HCT116 (cell line): ENCODE measurements around the gene KHDC3L. TPM values are rescaled to one million over a fixed set of nuclear protein-coding genes. Genes with fewer than 3 reads are reported as not detected.

ENCODE experiments used
- ATAC-seq: fragments of 200-7000 bp; cut with Tn5 transposase; 2 replicates; pipeline ENCODE4 v1.9.1; 2020; ENCODE audit warnings: mild to moderate bottlenecking, moderate library complexity
- BruUV-seq: library from RNA; stranded (reverse); fragments of 400-500 nt; replicated peaks from 2 replicates; lab custom pipeline; 2021; lab: Mats Ljungman, UMichigan
- CTCF ChIA-PET: fragments of 300-600 bp; sonication (Branson Sonifier 250); formaldehyde crosslinking; loops from one replicate; lab custom pipeline; 2021; ENCODE audit warnings: antibody characterized with exemption; lab: Charles Lee
- POLR2A ChIA-PET: fragments of 300-600, 350-600 bp; sonication (Branson Sonifier 250); formaldehyde crosslinking; loops from one replicate; lab custom pipeline; 2021; ENCODE audit warnings: antibody characterized with exemption; lab: Charles Lee
- RAD21 ChIA-PET, 2 experiments: fragments of 300-600 bp; sonication (Branson Sonifier 250); formaldehyde crosslinking; loops; one replicate each; lab custom pipeline; 2023; ENCODE audit warnings: low total read pairs in 2 of 2; ENCODE audit not compliant: uncharacterized antibody in 2 of 2, unreplicated experiment in 2 of 2, low non-redundant PET in 1 of 2; lab: Charles Lee
- DNase-seq: peaks from one replicate; pipeline ENCODE4 v3.0.0-alpha.2; 2010; ENCODE audit warnings: low read depth, low spot score
- H2AFZ ChIP-seq: fragments of 200-600 bp; shearing (Covaris generic), sonication (generic); 2 replicates; pipeline ENCODE4 v1.6.1; 2017; ENCODE audit warnings: low read depth, mixed run types, mixed read lengths, antibody characterized with exemption, low read length; ENCODE audit not compliant: poor library complexity, severe bottlenecking
- H3K27ac ChIP-seq: 2 replicates; pipeline ENCODE4 v1.5.1; 2012; ENCODE audit warnings: low read depth, low read length
- H3K27me3 ChIP-seq: fragments of 200-600 bp; sonication (generic); 2 replicates; pipeline ENCODE4 v1.6.1; 2016; ENCODE audit warnings: mixed run types, low read length, mixed read lengths; ENCODE audit not compliant: insufficient read depth
- H3K36me3 ChIP-seq, 2 experiments: fragments of 200-500 bp in 1 of 2; fragments of 200-600 bp in 1 of 2; sonication (Bioruptor generic) in 1 of 2; sonication (generic) in 1 of 2; 2 replicates each; pipeline versions ENCODE4 v1.5.1 to v1.6.1; 2014 to 2016; ENCODE audit warnings: low read length in 2 of 2, inconsistent platforms in 1 of 2, mixed read lengths in 1 of 2, mixed run types in 1 of 2; ENCODE audit not compliant: insufficient read depth in 2 of 2, control insufficient read depth in 1 of 2
- H3K4me1 ChIP-seq, 2 experiments: fragments of 200-600 bp in 1 of 2; sonication (generic) in 1 of 2; 2 replicates each; pipeline versions ENCODE4 v1.5.1 to v1.6.1; 2012 to 2017; ENCODE audit warnings: low read length in 2 of 2, inconsistent platforms in 1 of 2, mild to moderate bottlenecking in 1 of 2, mixed read lengths in 1 of 2, mixed run types in 1 of 2, moderate library complexity in 1 of 2; ENCODE audit not compliant: insufficient read depth in 2 of 2, control insufficient read depth in 1 of 2
- H3K4me2 ChIP-seq: fragments of 200-600 bp; sonication (generic); 2 replicates; pipeline ENCODE4 v1.6.1; 2017; ENCODE audit warnings: mixed run types, low read length, mixed read lengths
- H3K4me3 ChIP-seq, 2 experiments: fragments of 200-600 bp in 1 of 2; sonication (generic) in 1 of 2; replicated peaks in 1 of 2; 2 replicates each; pipeline ENCODE4 v1.5.1; 2011 to 2016; ENCODE audit warnings: low read length in 2 of 2, control low read depth in 1 of 2, low read depth in 1 of 2, mild to moderate bottlenecking in 1 of 2, mixed read lengths in 1 of 2, mixed run types in 1 of 2
- H3K79me2 ChIP-seq: fragments of 200-600 bp; sonication (generic); 2 replicates; pipeline ENCODE4 v1.6.1; 2017; ENCODE audit warnings: mild to moderate bottlenecking, mixed run types, low read length, moderate library complexity, mixed read lengths; ENCODE audit not compliant: insufficient read depth
- H3K9ac ChIP-seq: fragments of 200-600 bp; sonication (generic); 2 replicates; pipeline ENCODE4 v1.6.1; 2016; ENCODE audit warnings: low read length, mixed read lengths
- H3K9me2 ChIP-seq: fragments of 200-600 bp; sonication (generic), shearing (Covaris generic); 2 replicates; pipeline ENCODE4 v1.6.1; 2017; ENCODE audit warnings: mixed run types, mild to moderate bottlenecking, moderate library complexity; ENCODE audit not compliant: insufficient read depth
- H3K9me3 ChIP-seq, 2 experiments: fragments of 200-500 bp in 1 of 2; fragments of 200-600 bp in 1 of 2; sonication (Bioruptor generic) in 1 of 2; sonication (generic) in 1 of 2; 2 replicates each; pipeline ENCODE4 v1.6.1; 2014 to 2017; ENCODE audit warnings: low read length in 2 of 2, mixed read lengths in 2 of 2, inconsistent platforms in 1 of 2, low read depth in 1 of 2, mild to moderate bottlenecking in 1 of 2, mixed run types in 1 of 2, moderate library complexity in 1 of 2; ENCODE audit not compliant: control insufficient read depth in 1 of 2, insufficient read depth in 1 of 2
- H4K20me1 ChIP-seq: fragments of 200-600 bp; sonication (generic), shearing (Covaris generic); 2 replicates; pipeline ENCODE4 v1.6.1; 2017; ENCODE audit warnings: mixed run types, mild to moderate bottlenecking, moderate library complexity; ENCODE audit not compliant: insufficient read depth
- CBX3 ChIP-seq: IDR thresholded peaks from 2 replicates; pipeline ENCODE4 v1.6.1; 2012; ENCODE audit warnings: low read depth
- CTCF ChIP-seq, 3 experiments: fragments of 200-600 bp in 1 of 3; sonication (generic) in 1 of 3; IDR thresholded peaks in 2 of 3; conservative IDR thresholded peaks in 1 of 3; 2 replicates each; pipeline ENCODE4 v1.5.1; 2012 to 2017; ENCODE audit warnings: low read depth in 2 of 3, low read length in 2 of 3, antibody characterized with exemption in 1 of 3, borderline replicate concordance in 1 of 3, control low read depth in 1 of 3, mild to moderate bottlenecking in 1 of 3, mixed read lengths in 1 of 3, mixed run types in 1 of 3, moderate library complexity in 1 of 3; ENCODE audit not compliant: insufficient read depth in 1 of 3
- EGR1 ChIP-seq: IDR thresholded peaks from 2 replicates; pipeline ENCODE4 v1.6.1; 2012; ENCODE audit warnings: low read depth
- EZH2 ChIP-seq: fragments of 200-600 bp; sonication (generic); IDR thresholded peaks from 2 replicates; pipeline ENCODE4 v1.6.1; 2017; ENCODE audit warnings: antibody characterized with exemption, mixed run types
- FOSL1 ChIP-seq: IDR thresholded peaks from 2 replicates; pipeline ENCODE4 v1.6.1; 2012; ENCODE audit warnings: low read depth
- JUND ChIP-seq: IDR thresholded peaks from 2 replicates; pipeline ENCODE4 v1.6.1; 2012
- POLR2AphosphoS5 ChIP-seq: IDR thresholded peaks from 2 replicates; pipeline ENCODE4 v1.6.1; 2011; ENCODE audit warnings: mild to moderate bottlenecking, low read depth, low read length, moderate library complexity
- ZBTB33 ChIP-seq: IDR thresholded peaks from 2 replicates; pipeline ENCODE4 v1.6.1; 2011; ENCODE audit warnings: mild to moderate bottlenecking, low read length, moderate library complexity; ENCODE audit not compliant: insufficient replicate concordance; ENCODE audit errors: extremely low read depth
- ZNF274 ChIP-seq: fragments of 200-500 bp; sonication (Bioruptor generic); IDR thresholded peaks from 2 replicates; pipeline ENCODE4 v1.6.1; 2014; ENCODE audit warnings: mild to moderate bottlenecking, low read depth, low read length, inconsistent platforms
- intact Hi-C: fragments of 100-400 bp; cut with micrococcal nuclease; formaldehyde crosslinking; loops from 2 replicates; pipeline ENCODE4 v1.10.0; 2022
- total RNA-seq: library from RNA; stranded (reverse); gene quantifications from one replicate; pipeline ENCODE4 v1.2.1, GENCODE V29; 2021; ENCODE audit not compliant: unreplicated experiment
- TF ChIP-seq, protein P1 (sequence below): IDR thresholded peaks from 2 replicates; pipeline ENCODE4 v1.6.1; 2012; ENCODE audit warnings: low read depth
- TF ChIP-seq, protein P2 (sequence below): IDR thresholded peaks from 2 replicates; pipeline ENCODE4 v1.6.1; 2012

Gene KHDC3L
- total RNA-seq, 1 experiment from 2014 or later: not detected

DNA sequence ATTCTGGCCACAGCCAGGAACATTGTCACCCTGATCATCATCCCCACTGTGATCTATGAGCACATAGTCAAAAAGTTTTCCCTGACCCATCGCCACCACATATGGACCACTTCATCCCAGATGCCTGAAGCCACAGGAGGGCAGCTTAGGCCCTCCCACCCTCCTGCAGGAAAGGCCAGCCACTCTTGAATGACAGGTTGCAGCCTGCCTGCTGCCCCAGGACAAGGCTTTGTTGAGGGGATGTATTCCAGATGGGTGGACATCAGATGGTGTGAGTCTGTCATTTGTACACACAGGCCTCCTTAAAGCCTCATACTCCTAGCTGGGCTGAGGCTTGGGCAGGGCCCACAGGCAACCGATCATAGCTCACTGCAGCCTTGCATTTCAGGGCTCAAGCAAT, 39.1 kb upstream of the KHDC3L start (continued):
- no peak for TF ChIP-seq ZBTB33
- TF ChIP-seq, protein P1, sequence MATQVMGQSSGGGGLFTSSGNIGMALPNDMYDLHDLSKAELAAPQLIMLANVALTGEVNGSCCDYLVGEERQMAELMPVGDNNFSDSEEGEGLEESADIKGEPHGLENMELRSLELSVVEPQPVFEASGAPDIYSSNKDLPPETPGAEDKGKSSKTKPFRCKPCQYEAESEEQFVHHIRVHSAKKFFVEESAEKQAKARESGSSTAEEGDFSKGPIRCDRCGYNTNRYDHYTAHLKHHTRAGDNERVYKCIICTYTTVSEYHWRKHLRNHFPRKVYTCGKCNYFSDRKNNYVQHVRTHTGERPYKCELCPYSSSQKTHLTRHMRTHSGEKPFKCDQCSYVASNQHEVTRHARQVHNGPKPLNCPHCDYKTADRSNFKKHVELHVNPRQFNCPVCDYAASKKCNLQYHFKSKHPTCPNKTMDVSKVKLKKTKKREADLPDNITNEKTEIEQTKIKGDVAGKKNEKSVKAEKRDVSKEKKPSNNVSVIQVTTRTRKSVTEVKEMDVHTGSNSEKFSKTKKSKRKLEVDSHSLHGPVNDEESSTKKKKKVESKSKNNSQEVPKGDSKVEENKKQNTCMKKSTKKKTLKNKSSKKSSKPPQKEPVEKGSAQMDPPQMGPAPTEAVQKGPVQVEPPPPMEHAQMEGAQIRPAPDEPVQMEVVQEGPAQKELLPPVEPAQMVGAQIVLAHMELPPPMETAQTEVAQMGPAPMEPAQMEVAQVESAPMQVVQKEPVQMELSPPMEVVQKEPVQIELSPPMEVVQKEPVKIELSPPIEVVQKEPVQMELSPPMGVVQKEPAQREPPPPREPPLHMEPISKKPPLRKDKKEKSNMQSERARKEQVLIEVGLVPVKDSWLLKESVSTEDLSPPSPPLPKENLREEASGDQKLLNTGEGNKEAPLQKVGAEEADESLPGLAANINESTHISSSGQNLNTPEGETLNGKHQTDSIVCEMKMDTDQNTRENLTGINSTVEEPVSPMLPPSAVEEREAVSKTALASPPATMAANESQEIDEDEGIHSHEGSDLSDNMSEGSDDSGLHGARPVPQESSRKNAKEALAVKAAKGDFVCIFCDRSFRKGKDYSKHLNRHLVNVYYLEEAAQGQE: no peak
- no peak for TF ChIP-seq JUND
- TF ChIP-seq, protein P2, sequence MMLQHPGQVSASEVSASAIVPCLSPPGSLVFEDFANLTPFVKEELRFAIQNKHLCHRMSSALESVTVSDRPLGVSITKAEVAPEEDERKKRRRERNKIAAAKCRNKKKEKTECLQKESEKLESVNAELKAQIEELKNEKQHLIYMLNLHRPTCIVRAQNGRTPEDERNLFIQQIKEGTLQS: no peak

- intact Hi-C loops: loop anchor here (1.0 to 5.0 kb wide), 5 partner anchors 40 to 913 kb away; no protein-coding TSS in a partner anchor
- POLR2A ChIA-PET: no interaction called here
- CTCF ChIA-PET: interaction anchor here (1.4 to 2.0 kb wide), 3 partner anchors 38 to 1886 kb away, joined by 4 read pairs; no protein-coding TSS in a partner anchor
- no peak overlapping the region for H3K4me2 ChIP-seq
- H3K9ac ChIP-seq: no peak overlapping the region
- no peak for DNase-seq
- no peaks in the 10 kb centered on the region for H3K27me3 ChIP-seq
- H2AFZ ChIP-seq: no peak overlapping the region
- no peaks in the 10 kb centered on the region for H3K79me2 ChIP-seq
- H3K4me3 ChIP-seq: no peak overlapping the region
- no peak for ATAC-seq
- TF ChIP-seq EZH2 (no peak), ZNF274 (no peak), CTCF (IDR thresholded peaks at IDR 0.05 in 2 of 3, conservative IDR thresholded peaks at IDR 0.05 in 1 of 3; ENCODE audit: borderline replicate concordance in 1 of 3, insufficient read depth in 1 of 3, low read depth in 2 of 3, low read length in 2 of 3) (no peak), FOSL1 (no peak), EGR1 (no peak), POLR2AphosphoS5 (no peak), ZBTB33 (no peak), CBX3 (no peak)
- TF ChIP-seq, all 23 proteins: peak for 0
- H3K36me3 ChIP-seq: no peaks in the 10 kb centered on the region
- no peaks in the 10 kb centered on the region for H3K9me2 ChIP-seq
- no peaks in the 10 kb centered on the region for H4K20me1 ChIP-seq
- peaks cover 0 to 5% of the 10 kb centered on the region in 2 experiments; a peak in 1 of 4 replicates for H3K4me1 ChIP-seq
- H3K27ac ChIP-seq: no peak overlapping the region
- RAD21 ChIA-PET: no interaction called here
- no TSS peak for BruUV-seq
- no peaks in the 10 kb centered on the region for H3K9me3 ChIP-seq
Measured at GRCh38 chr6:73325656-73326055, 36.8 kb upstream of the KHDC3L start.
